GM10248 (cell line): Measurements from ENCODE around the gene ARGLU1.

ENCODE experiments used
- CTCF ChIA-PET: fragments of 300-600 bp; sonication (Branson Sonifier 250); formaldehyde crosslinking; extraction: SDS; loops from one replicate; lab custom pipeline; 2021; ENCODE audit warnings: antibody characterized with exemption; lab: Yijun Ruan, JAX
- POLR2A ChIA-PET: fragments of 350-650 bp; sonication (Branson Sonifier 250); formaldehyde crosslinking; extraction: SDS; loops from one replicate; lab custom pipeline; 2020; ENCODE audit warnings: antibody characterized with exemption; lab: Yijun Ruan, JAX
- DNase-seq: peaks from one replicate; pipeline ENCODE4 v3.0.0; 2012; ENCODE audit errors: extremely low spot score
- TF ChIP-seq, protein P1 (sequence below): IDR thresholded peaks from 2 replicates; pipeline ENCODE4 v1.5.1; 2012; ENCODE audit warnings: mild to moderate bottlenecking, low read depth; ENCODE audit errors: extremely low read depth, missing control alignments, control extremely low read depth

ARGLU1 gene

GRCh38 chr13:106597749-106598395 lies 29.9 kb upstream of the ARGLU1 start:
- ChIA-PET POLR2A (no interaction called here), CTCF (interaction anchor here (1.5 kb wide), 1 partner anchor 9 kb away, joined by 4 read pairs; no protein-coding TSS in a partner anchor)
- TF ChIP-seq, protein P1, sequence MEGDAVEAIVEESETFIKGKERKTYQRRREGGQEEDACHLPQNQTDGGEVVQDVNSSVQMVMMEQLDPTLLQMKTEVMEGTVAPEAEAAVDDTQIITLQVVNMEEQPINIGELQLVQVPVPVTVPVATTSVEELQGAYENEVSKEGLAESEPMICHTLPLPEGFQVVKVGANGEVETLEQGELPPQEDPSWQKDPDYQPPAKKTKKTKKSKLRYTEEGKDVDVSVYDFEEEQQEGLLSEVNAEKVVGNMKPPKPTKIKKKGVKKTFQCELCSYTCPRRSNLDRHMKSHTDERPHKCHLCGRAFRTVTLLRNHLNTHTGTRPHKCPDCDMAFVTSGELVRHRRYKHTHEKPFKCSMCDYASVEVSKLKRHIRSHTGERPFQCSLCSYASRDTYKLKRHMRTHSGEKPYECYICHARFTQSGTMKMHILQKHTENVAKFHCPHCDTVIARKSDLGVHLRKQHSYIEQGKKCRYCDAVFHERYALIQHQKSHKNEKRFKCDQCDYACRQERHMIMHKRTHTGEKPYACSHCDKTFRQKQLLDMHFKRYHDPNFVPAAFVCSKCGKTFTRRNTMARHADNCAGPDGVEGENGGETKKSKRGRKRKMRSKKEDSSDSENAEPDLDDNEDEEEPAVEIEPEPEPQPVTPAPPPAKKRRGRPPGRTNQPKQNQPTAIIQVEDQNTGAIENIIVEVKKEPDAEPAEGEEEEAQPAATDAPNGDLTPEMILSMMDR: no peak
- no peak for DNase-seq

- TF ChIP-seq, protein P1: no peak
- CTCF ChIA-PET: interaction anchor here (1.5 kb wide), 1 partner anchor 9 kb away, joined by 4 read pairs; no protein-coding TSS in a partner anchor
- POLR2A ChIA-PET: no interaction called here
- DNase-seq: no peak
These were observed 29.2 kb upstream of the ARGLU1 start for GRCh38 chr13:106597186-106597585.

- CTCF ChIA-PET: no interaction called here
- DNase-seq: no peak
- POLR2A ChIA-PET: no interaction called here
- TF ChIP-seq, protein P1: no peak
These were observed 28.5 kb upstream of the ARGLU1 start for GRCh38 chr13:106596275-106596937.

GRCh38 chr13:106595625-106596024 lies 27.7 kb upstream of the ARGLU1 start:
- CTCF ChIA-PET: interaction anchor here (1.7 kb wide), 1 partner anchor 24 kb away, joined by 6 read pairs; no protein-coding TSS in a partner anchor
- TF ChIP-seq, protein P1: no peak
- POLR2A ChIA-PET: no interaction called here
- no peak for DNase-seq

GRCh38 chr13:106594980-106595379 lies 27.0 kb upstream of the ARGLU1 start:
- ChIA-PET POLR2A (no interaction called here), CTCF (interaction anchor here (1.7 kb wide), 1 partner anchor 25 kb away, joined by 6 read pairs; no protein-coding TSS in a partner anchor)
- DNase-seq: no peak
- TF ChIP-seq, protein P1: no peak

- POLR2A ChIA-PET: no interaction called here
- TF ChIP-seq, protein P1: no peak
- no peak for DNase-seq
- CTCF ChIA-PET: no interaction called here
These were observed 25.2 kb upstream of the ARGLU1 start for GRCh38 chr13:106593132-106593531.
